Measurements from ENCODE around the gene STARD8.
"Not testable (repeated sequence)": the region's sequence is repeated elsewhere in the genome, so short reads cannot be mapped to it uniquely, and the experiment has no call there.

The STARD8 gene

GRCh38 chrX:68647156-68647957 is at the start of gene STARD8:
Gene STARD8, plus strand, starts transcription at chrX:68647666. Its CDS starts 217 bp downstream, at chrX:68647883.
- no peak for DNase-seq (ENCODE audit: low read depth in 2 of 2)

GRCh38 chrX:68598841-68599240 is 48.6 kb upstream of the STARD8 start:
- DNase-seq (ENCODE audit: low read depth in 2 of 2) = no peak

- no peak for DNase-seq (ENCODE audit: low read depth in 2 of 2)
These were observed 48.0 kb upstream of the STARD8 start for GRCh38 chrX:68599256-68600152.

- DNase-seq (ENCODE audit: low read depth in 2 of 2) = not testable (repeated sequence)
These were observed 43.2 kb upstream of the STARD8 start for GRCh38 chrX:68604216-68604615.

GRCh38 chrX:68614733-68615132 is 32.7 kb upstream of the STARD8 start:
- DNase-seq (ENCODE audit: low read depth in 2 of 2) = not testable (repeated sequence)

GRCh38 chrX:68627986-68628385 is 19.5 kb upstream of the STARD8 start:
- DNase-seq (ENCODE audit: low read depth in 2 of 2) = no peak

- DNase-seq (ENCODE audit: low read depth in 2 of 2) = not testable (repeated sequence)
These were observed 17.5 kb upstream of the STARD8 start for GRCh38 chrX:68629936-68630335.

GRCh38 chrX:68631336-68631735 is 16.1 kb upstream of the STARD8 start:
- no peak for DNase-seq (ENCODE audit: low read depth in 2 of 2)

GRCh38 chrX:68632491-68632890 is 15.0 kb upstream of the STARD8 start:
- DNase-seq (ENCODE audit: low read depth in 2 of 2) = no peak

GRCh38 chrX:68633981-68634380 is 13.5 kb upstream of the STARD8 start:
- no peak for DNase-seq (ENCODE audit: low read depth in 2 of 2)

GRCh38 chrX:68634649-68635227 is 12.7 kb upstream of the STARD8 start:
- no peak for DNase-seq (ENCODE audit: low read depth in 2 of 2)

- no peak for DNase-seq (ENCODE audit: low read depth in 2 of 2)
These were observed 6.8 kb upstream of the STARD8 start for GRCh38 chrX:68640661-68641060.

- DNase-seq (ENCODE audit: low read depth in 2 of 2) = no peak
These were observed 2.6 kb upstream of the STARD8 start for GRCh38 chrX:68644861-68645260.

GRCh38 chrX:68646421-68646820 is 1.0 kb upstream of the STARD8 start:
- no peak for DNase-seq (ENCODE audit: low read depth in 2 of 2)

- no peak for DNase-seq (ENCODE audit: low read depth in 2 of 2)
These were observed 1.5 kb downstream of the STARD8 start for GRCh38 chrX:68648960-68649359.

- no peak for DNase-seq (ENCODE audit: low read depth in 2 of 2)
These were observed 3.0 kb downstream of the STARD8 start for GRCh38 chrX:68650491-68650890.

GRCh38 chrX:68651110-68651509 is 3.6 kb downstream of the STARD8 start:
- DNase-seq (ENCODE audit: low read depth in 2 of 2) = no peak

- DNase-seq (ENCODE audit: low read depth in 2 of 2) = no peak
These were observed 5.1 kb downstream of the STARD8 start for GRCh38 chrX:68652326-68653170.

- DNase-seq (ENCODE audit: low read depth in 2 of 2) = no peak
These were observed 7.2 kb downstream of the STARD8 start for GRCh38 chrX:68654693-68655092.

- not testable (repeated sequence) for DNase-seq (ENCODE audit: low read depth in 2 of 2)
These were observed 9.0 kb downstream of the STARD8 start for GRCh38 chrX:68656473-68656872.

GRCh38 chrX:68658530-68658929 is 11.1 kb downstream of the STARD8 start:
- DNase-seq (ENCODE audit: low read depth in 2 of 2) = no peak

Measured in fibroblast of skin of left biceps (primary cell).